ENCODE measurements around the gene MDH1B. TPM values are rescaled to one million over a fixed set of nuclear protein-coding genes. Genes with fewer than 3 reads are reported as not detected.
"Not testable (repeated sequence)": the region's sequence is repeated elsewhere in the genome, so short reads cannot be mapped to it uniquely, and the experiment has no call there.

Gene MDH1B
- total RNA-seq, 2 donors from 2014 or later: 0.45 TPM; not detected in 1

GRCh38 chr2:206733341-206733740 is 31.8 kb downstream of the MDH1B start:
- Mint-ChIP-seq H3K4me1 (ENCODE audit: low read depth in 2 of 2) (no peaks in the 10 kb centered on the region), H3K9me3 (no peaks in the 10 kb centered on the region), H3K27me3 (peaks cover 30 to 43% of the 10 kb centered on the region in 2 donors), H3K27ac (no peak overlapping the region), H3K36me3 (no peaks in the 10 kb centered on the region), H3K4me3 (no peak overlapping the region)
- ATAC-seq: peak in 1 of 2 donors; percentile 11
- DNase-seq (ENCODE audit: low spot score): no peak

DNA sequence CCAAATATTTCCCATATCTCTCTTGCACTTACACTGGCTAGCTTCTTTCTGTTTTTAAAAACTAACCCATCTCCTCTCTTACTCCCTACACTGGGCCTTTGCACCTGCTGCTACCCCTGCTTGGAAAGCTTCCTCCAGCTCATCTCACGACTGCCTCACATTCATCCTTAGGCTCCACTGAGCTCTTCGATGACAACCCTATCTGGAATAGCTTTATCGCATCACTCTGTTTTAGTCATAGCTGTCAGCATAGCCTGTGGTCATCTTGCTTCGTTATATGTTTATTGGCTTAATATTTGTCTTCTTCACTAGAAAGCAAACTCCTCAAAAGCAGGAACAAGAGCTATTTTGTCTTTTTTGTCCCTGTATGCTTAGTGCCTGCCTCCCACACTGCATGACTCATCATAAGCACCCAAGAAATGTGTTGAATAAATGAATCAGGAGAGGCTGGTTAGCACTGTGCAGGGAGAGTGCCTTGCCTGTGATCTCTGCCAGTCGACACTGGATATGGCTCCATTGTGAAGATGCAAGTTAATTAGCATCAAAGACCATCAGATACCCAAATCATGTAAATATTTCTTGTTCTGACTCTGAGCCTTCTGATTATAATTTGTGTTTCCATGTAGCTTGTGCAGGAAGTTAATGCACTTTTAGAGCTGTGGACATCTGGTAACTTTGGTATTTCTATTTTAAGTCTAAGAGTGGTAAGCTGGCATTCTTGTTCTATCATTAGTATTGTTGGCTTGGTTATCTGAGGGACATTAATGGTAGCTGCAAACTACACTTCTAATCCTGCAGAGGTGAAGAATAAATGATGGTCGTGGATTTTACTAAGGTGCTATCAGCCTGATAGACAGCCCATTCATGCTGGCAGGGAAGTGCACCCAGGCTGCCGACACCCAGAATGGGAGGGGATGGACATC is 36.6 kb downstream of the MDH1B start:
- DNase-seq (ENCODE audit: low spot score) (no peak), ATAC-seq (no peak)
- Mint-ChIP-seq H3K27me3 (peaks cover 38 to 67% of the 10 kb centered on the region in 2 donors), H3K9me3 (no peaks in the 10 kb centered on the region), H3K4me1 (ENCODE audit: low read depth in 2 of 2) (no peaks in the 10 kb centered on the region), H3K36me3 (no peaks in the 10 kb centered on the region), H3K4me3 (no peak overlapping the region), H3K27ac (no peak overlapping the region)

GRCh38 chr2:206727287-206727686 is 37.8 kb downstream of the MDH1B start:
- peaks cover 35 to 60% of the 10 kb centered on the region in 2 donors for H3K27me3 Mint-ChIP-seq
- no peak overlapping the region for H3K4me3 Mint-ChIP-seq
- DNase-seq (ENCODE audit: low spot score) (no peak), ATAC-seq (no peak)
- no peaks in the 10 kb centered on the region for H3K4me1 Mint-ChIP-seq (ENCODE audit: low read depth in 2 of 2)
- H3K27ac Mint-ChIP-seq: no peak overlapping the region
- no peaks in the 10 kb centered on the region for H3K9me3 Mint-ChIP-seq
- H3K36me3 Mint-ChIP-seq: no peaks in the 10 kb centered on the region

DNA sequence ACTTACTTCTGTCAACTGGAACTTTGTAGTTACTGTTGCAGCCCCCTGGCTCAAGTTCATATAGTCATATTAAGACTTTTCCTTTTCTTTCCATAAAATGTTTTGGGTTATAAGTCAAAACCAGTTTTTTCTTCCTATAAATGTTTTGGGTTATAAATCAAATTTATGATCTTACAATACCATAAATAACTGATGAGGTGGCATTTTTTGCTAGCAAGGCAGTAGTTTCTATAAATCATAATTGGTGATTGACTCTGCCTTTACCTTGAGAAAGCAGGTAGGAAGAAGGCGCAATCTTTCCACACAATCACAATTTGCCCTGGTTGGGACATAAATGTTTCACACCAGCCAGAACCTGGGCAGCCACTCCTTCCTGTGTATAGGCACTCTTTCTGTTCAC is 41.8 kb downstream of the MDH1B start:
- no peak for DNase-seq (ENCODE audit: low spot score)

GRCh38 chr2:206721256-206721920 is 43.7 kb downstream of the MDH1B start:
- no peak for ATAC-seq
- DNase-seq (ENCODE audit: low spot score): no peak
- H3K4me3 Mint-ChIP-seq: no peak overlapping the region
- peaks cover 18 to 40% of the 10 kb centered on the region in 2 donors for H3K27me3 Mint-ChIP-seq
- no peaks in the 10 kb centered on the region for H3K9me3 Mint-ChIP-seq
- no peaks in the 10 kb centered on the region for H3K4me1 Mint-ChIP-seq (ENCODE audit: low read depth in 2 of 2)
- no peak overlapping the region for H3K27ac Mint-ChIP-seq
- no peaks in the 10 kb centered on the region for H3K36me3 Mint-ChIP-seq

More for the DNA sequence above, 41.8 kb downstream of the MDH1B start:
- Mint-ChIP-seq H3K4me1 (ENCODE audit: low read depth in 2 of 2) (no peaks in the 10 kb centered on the region), H3K4me3 (no peak overlapping the region), H3K9me3 (no peaks in the 10 kb centered on the region), H3K27ac (no peak overlapping the region), H3K27me3 (peaks cover 27 to 49% of the 10 kb centered on the region in 2 donors), H3K36me3 (no peaks in the 10 kb centered on the region)
- ATAC-seq: no peak

GRCh38 chr2:206718296-206718695 is 46.8 kb downstream of the MDH1B start, which contains the start of gene DYTN:
DYTN (minus strand) TSS chr2:206718396; CDS start chr2:206718279, 117 bp downstream.
- Mint-ChIP-seq H3K4me1 (ENCODE audit: low read depth in 2 of 2) (no peaks in the 10 kb centered on the region), H3K9me3 (no peaks in the 10 kb centered on the region), H3K4me3 (no peak within 1 kb of the TSS), H3K27ac (no peak within 1 kb of the TSS), H3K36me3 (no peaks in the 10 kb centered on the region), H3K27me3 (peaks cover 16 to 41% of the 10 kb centered on the region in 2 donors)
- ATAC-seq (no peak), DNase-seq (ENCODE audit: low spot score) (no peak)

DNA sequence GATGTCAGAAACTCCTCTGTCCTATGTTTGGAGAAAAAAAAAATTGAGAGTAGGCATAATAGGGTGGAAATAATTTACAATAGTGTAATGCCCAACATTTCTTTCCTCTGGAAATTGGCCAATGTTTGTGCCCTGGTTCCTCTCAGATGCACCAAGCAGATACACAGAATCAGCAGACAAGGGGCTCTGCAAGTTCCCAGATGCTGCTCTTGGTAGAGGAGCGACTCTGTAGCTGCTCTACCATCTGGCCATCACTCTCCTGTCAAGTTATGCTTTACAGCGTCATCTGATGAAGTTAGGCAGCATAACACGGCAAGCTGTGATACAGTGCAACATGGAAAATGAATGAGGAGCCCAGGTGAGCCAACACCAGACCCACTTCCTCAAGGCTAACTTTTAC is 48.5 kb downstream of the MDH1B start:
- peaks cover 15 to 40% of the 10 kb centered on the region in 2 donors for H3K27me3 Mint-ChIP-seq
- no peak overlapping the region for H3K27ac Mint-ChIP-seq
- ATAC-seq (no peak), DNase-seq (ENCODE audit: low spot score) (no peak)
- no peaks in the 10 kb centered on the region for H3K9me3 Mint-ChIP-seq
- H3K36me3 Mint-ChIP-seq: no peaks in the 10 kb centered on the region
- no peaks in the 10 kb centered on the region for H3K4me1 Mint-ChIP-seq (ENCODE audit: low read depth in 2 of 2)
- H3K4me3 Mint-ChIP-seq: no peak overlapping the region

DNA sequence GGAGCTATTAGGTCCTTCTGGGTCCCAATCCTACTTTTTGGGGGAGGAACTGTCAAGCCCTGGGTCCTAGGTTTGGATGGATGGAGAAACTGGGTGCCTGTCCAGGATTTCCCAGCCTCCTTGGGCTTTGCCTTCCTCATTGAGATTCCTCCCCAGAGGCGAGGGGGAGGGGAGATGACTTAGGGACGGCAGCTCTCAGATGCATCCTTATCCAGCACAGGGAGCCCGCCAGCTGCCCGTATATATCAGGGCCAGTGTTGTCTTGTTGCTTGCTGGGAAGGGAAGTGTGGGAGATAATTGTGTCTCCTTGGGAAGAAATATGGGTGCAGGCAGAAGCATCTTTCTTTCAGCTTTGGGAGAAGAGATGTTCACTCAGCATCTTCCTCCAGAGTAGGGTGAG is 49.9 kb downstream of the MDH1B start:
- not testable (repeated sequence) for H3K9me3 Mint-ChIP-seq; H3K36me3 Mint-ChIP-seq; ATAC-seq; H3K4me1 Mint-ChIP-seq (ENCODE audit: low read depth in 2 of 2); DNase-seq (ENCODE audit: low spot score); H3K27ac Mint-ChIP-seq; H3K4me3 Mint-ChIP-seq
- H3K27me3 Mint-ChIP-seq: peaks cover 14 to 35% of the 10 kb centered on the region in 2 donors

GRCh38 chr2:206713746-206714145 is 51.4 kb downstream of the MDH1B start:
- no peak for DNase-seq (ENCODE audit: low spot score)
- H3K4me3 Mint-ChIP-seq: no peak overlapping the region
- ATAC-seq: no peak

GRCh38 chr2:206708286-206708685 is 56.8 kb downstream of the MDH1B start:
- Mint-ChIP-seq H3K27me3 (peaks cover 10 to 31% of the 10 kb centered on the region in 2 donors), H3K9me3 (no peaks in the 10 kb centered on the region), H3K36me3 (no peaks in the 10 kb centered on the region), H3K4me1 (ENCODE audit: low read depth in 2 of 2) (no peaks in the 10 kb centered on the region), H3K4me3 (no peak overlapping the region), H3K27ac (no peak overlapping the region)
- ATAC-seq: no peak
- no peak for DNase-seq (ENCODE audit: low spot score)

More at GRCh38 chr2:206713746-206714145, 51.4 kb downstream of the MDH1B start:
- Mint-ChIP-seq H3K36me3 (no peaks in the 10 kb centered on the region), H3K4me1 (ENCODE audit: low read depth in 2 of 2) (no peaks in the 10 kb centered on the region), H3K27ac (no peak overlapping the region), H3K27me3 (peaks cover 8 to 27% of the 10 kb centered on the region in 2 donors), H3K9me3 (no peaks in the 10 kb centered on the region)

DNA sequence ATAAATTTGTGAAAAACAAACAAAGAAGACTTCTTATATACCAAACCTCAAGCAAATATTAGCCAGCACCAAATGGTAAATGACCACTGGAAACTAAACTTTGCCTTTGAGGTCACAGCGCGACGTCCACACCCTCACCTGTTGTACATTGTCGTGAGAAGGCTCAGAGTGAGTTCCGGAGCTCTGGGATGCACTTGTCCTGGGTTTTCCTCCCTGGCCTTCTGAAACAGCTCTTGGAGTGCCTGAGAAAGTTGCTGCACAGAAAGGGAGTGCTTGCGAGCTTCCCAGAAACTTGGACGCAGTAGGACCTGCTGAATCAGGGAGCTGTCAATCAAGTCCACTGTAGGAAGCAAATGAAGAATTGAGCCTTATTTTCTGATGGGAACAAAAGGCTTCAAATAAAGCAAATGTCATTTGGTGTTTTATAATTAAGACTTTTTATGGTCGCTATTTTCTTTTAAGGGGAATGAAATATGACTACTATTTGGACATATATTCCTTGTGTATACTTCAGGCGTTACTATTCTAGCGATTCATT is 57.9 kb downstream of the MDH1B start:
- ATAC-seq (no peak), DNase-seq (ENCODE audit: low spot score) (no peak)
- Mint-ChIP-seq H3K27ac (no peak overlapping the region), H3K9me3 (no peaks in the 10 kb centered on the region), H3K36me3 (no peaks in the 10 kb centered on the region), H3K4me3 (no peak overlapping the region), H3K27me3 (peaks cover 12 to 27% of the 10 kb centered on the region in 2 donors), H3K4me1 (ENCODE audit: low read depth in 2 of 2) (no peaks in the 10 kb centered on the region)

DNA sequence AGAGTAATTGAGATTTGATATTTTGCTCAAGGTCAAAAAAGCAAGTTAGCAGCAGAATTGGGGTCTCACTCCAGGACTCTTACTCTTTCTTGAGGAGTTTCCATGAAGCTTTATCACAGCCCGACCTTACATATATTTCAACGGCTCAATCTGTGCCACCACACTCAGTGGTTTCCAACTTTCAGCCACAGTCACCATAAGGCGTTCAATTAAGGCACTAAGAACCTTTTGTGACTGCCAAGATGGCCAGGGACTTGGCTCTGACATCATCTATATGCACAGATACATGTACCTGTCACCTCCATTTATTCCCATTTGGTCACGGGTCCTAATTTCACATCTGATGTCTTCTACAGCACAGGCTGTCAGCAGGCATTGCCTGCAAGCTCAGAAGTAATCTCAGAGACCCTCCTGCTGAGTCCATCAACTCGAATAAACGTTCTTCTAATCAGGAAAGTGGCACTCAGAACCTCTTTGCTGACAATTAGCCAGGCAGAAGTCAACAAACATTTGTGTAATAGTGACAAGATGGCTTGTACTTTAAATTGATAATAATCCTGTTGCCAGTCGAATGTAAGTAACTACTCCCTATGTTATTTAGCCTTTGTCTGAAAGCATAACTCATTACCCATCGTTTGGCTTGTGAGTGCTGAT is 63.0 kb downstream of the MDH1B start:
- H3K4me1 Mint-ChIP-seq (ENCODE audit: low read depth in 2 of 2): peaks cover 0 to 5% of the 10 kb centered on the region in 2 donors
- no peak overlapping the region for H3K4me3 Mint-ChIP-seq
- H3K27me3 Mint-ChIP-seq: peaks cover 17 to 33% of the 10 kb centered on the region in 2 donors
- H3K27ac Mint-ChIP-seq: no peak overlapping the region
- DNase-seq (ENCODE audit: low spot score) (no peak), ATAC-seq (no peak)
- no peaks in the 10 kb centered on the region for H3K9me3 Mint-ChIP-seq
- no peaks in the 10 kb centered on the region for H3K36me3 Mint-ChIP-seq

GRCh38 chr2:206700156-206700555 is 65.0 kb downstream of the MDH1B start:
- peaks cover 0 to 5% of the 10 kb centered on the region in 2 donors for H3K4me1 Mint-ChIP-seq (ENCODE audit: low read depth in 2 of 2)
- no peaks in the 10 kb centered on the region for H3K9me3 Mint-ChIP-seq
- H3K27ac Mint-ChIP-seq: no peak overlapping the region
- H3K27me3 Mint-ChIP-seq: peaks cover 19 to 26% of the 10 kb centered on the region in 2 donors
- no peak overlapping the region for H3K4me3 Mint-ChIP-seq
- no peaks in the 10 kb centered on the region for H3K36me3 Mint-ChIP-seq
- ATAC-seq (no peak), DNase-seq (ENCODE audit: low spot score) (no peak)
